GM21528 (cell line): ENCODE measurements around the gene CIPC.

Experiments used
- ATAC-seq: cut with Tn5 transposase; IDR thresholded peaks from one replicate; pipeline ENCODE4 v1.9.1; 2021; ENCODE audit warnings: mild to moderate bottlenecking, moderate library complexity; ENCODE audit not compliant: unreplicated experiment, low FRiP score

CIPC gene

DNA sequence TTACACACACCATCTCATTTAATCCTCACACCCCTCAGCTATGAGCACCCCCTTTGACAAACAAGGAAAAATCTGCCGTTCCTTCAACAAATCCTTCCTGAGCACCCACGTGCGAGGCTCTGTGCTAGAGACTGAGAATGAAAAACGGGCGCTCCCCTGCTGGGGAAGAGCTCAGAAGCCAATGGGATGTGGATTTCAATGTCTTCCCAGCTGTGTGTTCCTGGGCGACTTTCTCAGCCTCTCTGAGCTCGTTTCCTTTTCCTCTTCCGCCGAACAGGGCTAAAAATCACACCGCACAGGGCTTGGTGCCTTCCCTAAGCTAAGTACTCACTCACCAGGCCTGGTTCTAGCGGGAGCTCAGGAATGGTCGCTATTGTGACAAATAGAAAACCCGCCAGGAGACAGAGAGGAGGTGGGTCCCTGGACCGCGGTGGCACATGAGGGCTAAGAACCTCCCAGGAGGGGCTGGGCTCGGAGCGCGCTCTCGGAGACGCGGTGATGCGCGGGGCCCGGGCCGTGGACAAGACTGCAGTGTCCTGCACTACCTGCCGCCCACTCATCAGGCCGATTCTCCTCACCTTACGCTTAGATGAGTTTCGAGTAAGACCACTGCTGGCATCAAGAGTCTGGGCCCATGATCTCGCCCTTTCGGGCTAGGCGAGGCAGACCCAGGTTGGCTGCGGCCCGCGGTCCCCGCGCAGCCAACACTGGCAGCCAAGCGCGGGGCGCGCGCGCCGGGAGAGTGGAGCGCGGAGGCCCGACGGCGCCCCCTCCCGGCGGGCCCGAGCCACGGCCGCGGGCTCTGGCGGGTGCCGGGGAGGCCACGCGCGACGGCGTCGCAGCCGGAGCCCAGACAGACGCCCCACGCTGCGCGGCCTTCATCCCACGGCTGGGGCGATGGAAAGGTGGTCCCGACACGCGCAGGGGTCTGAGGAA, 26.6 kb downstream of the CIPC start:
- ATAC-seq = no peak

DNA sequence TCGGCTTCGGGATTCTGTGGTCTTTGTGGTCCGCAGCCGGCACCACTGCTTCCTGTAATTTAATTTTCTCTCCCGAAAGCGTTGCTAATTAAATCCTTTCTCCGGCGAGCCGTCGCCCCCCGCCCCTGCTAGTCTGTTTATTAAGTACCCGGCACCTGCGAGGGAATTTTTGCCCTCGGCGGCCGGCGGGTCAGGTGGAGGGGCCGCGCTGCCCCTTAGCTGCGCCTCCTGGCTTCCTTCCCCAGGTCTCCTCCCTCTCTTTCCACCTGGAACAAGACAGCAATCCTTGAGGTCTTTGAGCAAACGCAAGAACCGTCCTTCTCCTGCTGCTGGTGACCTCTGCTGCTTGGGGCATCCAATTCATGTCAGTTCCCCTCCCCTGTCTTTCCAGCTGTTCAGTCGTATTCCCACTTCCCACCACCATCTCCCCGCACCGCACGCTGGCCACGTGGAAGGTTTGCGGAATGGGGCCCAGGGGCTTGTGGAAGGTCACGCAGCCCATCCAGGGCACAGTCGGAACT, 27.3 kb downstream of the CIPC start:
- ATAC-seq = no peak

DNA sequence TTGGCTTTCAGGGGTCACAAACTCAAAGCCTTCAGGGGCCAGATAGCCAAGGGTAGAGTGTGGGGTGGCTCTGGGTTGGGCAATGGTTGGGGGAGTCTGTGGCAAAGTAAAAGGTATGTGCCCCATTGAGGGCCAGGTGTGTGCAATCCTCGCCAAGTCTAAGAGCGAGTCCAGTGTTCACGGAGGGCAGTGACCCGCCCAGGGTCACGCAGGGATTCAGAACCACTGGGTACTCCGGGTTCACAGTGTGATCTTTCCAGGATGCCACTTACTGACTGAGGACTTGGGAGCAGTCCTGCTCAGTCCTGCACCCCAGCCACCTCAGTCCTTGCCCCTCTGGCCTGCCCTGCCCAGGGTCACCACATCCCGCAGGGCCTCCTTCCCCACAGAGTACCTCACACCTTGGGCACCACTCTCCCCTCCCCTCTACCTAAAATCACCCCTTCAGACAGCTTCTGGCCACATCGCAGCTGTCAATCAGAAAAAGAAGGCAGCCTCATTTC, 27.8 kb downstream of the CIPC start:
- no peak for ATAC-seq

DNA sequence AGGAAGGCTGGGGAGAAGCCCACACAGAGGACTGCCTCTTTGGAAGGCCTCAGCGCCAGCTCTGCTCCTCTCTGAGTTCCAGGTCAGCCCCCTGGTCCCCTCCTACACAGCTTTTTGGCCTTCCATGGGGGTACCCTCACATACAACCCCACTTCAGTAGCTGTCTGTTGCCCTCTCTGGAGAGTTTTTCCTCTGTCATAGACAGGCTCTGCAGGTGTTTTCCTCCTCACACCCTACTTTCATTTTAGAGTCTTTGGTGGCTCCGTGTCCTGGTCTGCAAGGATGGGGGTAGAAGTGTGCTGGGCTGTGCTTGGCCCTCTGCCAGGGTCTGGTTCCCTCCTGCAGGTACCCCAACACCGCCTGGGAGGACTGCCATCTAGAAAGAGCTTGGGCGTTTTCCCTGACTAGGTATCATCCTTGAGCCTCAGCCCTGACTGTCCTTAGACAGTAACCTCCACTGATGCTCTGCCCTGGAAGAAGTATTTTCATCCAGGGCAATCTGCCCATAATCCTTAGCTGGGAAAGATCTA, 28.5 kb downstream of the CIPC start:
- ATAC-seq = no peak

DNA sequence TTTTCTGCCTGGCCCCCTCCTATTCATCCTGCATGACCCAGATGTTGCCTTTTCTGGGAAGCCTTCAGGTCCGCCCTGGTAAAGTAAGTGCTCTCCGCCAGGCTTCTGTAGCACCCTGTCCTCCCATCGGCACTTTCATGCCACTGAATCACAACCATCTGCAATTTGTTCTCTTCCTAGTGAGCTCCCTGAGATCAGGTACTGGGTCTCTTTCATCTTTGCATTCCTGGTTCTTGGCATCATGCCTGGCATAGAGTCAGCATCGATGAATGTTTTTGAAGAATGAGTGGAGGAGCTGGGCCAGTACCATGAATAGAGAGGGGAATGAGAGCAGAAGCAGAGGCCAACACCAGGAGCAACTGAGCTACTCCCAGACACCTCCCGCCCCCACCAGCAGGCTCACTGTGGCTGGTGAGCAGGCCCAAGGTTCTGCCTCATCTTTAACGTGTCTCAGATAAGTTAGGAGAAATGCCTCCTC, 30.4 kb downstream of the CIPC start:
- ATAC-seq = no peak

DNA sequence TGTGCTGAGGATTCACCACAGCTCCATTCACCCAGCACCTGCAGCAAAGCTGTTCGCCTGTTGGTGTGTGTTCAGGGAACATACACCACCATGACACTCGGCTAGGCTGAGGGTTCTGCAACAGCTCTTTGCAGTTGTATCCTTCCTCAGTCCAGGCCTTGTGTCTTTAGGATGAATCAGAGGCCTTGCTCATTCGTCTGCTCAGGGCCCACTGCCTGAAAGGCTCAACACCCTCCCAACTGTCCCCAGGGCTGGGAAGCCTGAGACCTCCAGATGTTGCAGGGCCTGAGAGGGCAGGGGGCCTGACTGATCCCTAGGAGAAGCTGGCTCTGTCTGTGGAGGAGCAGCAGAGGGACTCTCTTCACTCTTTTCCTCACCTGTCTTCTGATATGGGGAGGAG, 32.3 kb downstream of the CIPC start:
- no peak for ATAC-seq

DNA sequence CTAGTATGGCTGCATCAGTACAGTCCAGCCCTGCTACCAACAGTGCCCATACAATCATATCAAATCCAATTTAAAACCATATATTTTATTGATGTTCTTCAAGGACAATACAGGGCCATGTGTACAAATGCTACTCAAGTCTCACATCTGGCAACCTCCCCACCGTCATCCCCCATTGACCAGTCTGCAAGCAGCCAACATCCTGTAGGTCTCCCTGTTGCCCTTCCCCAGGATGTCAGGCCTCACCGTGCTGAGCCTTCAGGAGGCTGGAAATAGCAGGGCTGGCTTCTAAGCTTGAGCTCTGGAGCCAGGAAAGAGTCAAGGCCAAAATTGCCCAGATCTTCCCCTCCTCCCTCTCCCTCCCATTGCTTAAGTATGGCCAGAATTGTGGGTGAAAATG, 33.1 kb downstream of the CIPC start:
- ATAC-seq = no peak

DNA sequence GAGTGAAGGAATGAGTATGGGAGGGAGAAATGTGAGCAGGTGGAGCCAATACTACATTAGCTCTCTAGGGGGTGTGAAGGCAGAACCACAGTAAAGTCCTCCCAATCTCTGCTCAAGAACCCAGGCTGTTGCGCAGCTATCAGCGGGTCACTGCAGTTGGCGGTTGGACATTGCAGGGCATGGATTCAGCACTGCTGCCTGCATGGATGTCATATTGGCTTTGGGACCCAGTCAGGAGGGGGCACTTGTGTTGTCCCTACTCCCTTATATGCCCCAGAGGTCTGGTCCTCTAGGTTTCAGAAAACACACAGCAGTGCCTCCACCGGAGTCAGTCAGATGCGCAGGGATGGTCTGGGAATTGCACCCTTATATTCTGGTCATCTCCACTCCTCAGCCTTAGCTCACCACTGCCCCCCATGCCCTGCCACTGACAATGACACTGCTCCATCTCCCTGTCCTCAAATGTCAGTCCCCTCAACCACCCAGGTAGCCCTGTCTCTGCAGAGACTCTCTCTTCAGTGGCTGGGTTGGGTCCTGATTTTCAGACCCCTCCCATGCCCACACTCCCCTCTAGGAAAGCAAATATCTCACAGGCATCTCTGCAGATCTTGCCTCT, 33.9 kb downstream of the CIPC start:
- no peak for ATAC-seq

DNA sequence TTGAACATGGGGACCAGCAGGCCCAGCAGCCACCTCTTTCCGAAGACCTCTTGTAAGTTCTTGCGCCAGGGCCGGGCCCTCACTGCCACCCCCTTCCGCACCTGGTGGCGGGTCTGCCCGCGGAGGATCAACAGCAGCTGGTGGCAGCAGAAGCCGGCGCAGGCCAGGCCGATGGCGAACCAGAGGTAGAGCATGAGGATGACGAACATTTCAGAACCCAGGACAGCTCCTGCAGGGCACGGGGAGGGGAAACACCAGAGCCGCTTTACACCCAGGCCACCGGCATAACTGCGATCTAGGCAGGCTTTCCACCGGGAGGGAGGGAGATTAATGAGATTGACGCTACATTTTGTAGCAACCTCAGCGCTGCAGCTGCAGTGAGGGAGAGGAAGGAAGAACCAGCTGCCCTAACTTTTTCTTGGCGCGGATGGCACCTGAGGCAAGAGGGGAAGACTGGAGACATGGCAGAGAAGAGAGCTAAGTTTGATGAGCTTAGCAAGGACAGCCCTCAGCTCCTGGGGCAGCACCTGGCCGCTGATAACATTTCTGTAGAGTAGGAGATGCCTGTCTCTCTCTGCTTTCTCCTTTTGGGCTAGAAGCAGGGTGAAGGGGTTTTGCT, 35.8 kb downstream of the CIPC start:
- no peak for ATAC-seq

DNA sequence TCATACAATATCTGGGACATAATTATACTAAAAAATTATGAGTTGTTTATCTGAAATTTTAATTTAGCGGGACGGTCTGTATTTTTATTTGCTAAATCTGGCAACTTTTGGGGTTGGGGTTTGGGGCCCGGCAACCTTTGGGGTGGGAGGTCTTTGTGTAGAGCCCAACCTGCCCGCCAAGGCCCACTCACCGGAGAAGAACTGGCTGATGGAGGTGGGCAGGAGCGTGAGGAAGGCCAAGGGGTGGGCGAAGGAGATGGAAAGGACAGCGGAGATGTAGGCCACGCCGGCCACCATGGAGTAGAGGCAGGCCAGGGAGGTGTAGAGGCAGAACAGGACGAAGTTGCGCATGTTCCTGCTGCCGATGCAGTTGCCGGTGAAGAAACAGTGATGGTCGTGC, 41.0 kb downstream of the CIPC start:
- ATAC-seq = no peak

DNA sequence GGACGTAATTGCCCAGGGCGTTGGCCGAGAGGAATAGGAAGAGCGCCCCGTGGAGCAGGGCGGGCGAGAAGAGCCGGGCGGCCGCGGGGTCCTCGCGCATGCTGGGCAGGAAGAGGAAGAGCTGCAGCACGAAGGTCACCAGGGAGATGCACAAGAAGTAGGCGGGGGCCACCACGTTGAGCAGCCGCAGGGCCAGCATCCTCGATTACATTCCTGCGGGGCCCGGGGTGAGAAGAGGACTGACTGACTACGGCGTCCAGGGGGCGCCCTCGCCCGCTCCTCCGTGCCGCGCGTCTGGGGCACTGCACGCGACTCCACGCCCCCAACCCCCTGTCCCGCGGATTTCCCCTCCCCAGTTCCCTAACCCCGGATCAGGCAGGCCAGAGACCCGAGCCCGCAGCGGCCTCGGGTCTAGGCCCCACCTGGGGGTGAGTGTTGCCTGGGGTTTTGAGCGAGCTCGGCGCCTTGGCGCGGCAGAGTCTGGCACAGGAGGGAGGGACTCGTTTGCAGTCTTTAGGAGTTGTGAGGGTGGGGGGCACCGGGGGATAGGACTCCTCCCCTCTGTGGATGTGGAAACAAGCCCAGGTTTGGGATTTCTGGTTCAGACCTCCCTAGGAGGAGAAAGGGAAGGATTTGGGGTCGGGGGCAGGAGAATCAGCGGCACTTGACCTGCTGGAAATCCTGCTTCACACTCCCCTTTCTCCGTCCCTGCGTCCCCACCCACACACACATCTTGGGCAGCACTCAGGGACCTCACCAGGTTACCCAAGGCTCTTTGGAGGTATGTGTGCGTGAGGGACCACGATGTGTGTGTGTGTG, 41.7 kb downstream of the CIPC start:
- no peak for ATAC-seq

DNA sequence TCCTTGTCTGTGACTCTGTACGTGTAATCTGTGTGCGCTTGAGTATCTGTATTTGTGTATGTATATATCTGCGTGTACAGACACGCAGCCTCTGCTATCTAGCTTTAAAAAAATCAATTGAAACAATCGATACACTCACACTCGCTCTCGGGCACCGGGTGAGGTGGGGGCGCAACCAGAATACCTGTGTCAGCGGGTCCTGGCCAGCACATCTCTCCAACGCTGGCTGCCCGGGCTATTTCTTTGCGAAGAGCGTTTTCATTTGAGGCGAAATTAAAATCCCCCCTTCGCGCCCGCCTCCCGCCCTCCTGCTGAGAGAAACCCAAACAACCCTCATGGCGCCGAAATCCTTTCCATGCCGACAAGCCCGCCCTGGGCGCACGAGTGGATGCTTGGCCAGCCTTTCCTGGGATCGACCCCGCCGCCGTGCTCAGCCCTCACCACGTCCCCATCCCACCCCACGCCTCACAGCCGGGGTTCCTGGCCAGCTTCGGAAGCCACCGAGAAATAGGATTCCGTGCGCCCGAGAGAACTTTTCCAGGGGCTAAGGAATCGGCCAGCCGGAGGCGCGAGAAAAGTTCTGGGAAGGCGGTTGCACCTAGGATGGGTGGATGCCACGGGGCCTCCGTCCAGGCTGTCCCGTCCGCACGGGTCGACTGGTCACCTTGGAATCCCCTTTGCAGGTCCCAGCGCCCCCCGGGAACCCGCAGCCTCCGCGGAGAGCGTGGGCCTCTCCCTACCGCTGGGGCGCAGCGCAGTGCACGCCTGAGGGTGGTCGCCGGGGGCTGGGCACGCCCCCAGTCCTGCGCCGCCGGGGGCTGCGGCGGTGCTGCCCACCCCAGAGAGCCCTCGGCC, 42.5 kb downstream of the CIPC start:
- no peak for ATAC-seq

DNA sequence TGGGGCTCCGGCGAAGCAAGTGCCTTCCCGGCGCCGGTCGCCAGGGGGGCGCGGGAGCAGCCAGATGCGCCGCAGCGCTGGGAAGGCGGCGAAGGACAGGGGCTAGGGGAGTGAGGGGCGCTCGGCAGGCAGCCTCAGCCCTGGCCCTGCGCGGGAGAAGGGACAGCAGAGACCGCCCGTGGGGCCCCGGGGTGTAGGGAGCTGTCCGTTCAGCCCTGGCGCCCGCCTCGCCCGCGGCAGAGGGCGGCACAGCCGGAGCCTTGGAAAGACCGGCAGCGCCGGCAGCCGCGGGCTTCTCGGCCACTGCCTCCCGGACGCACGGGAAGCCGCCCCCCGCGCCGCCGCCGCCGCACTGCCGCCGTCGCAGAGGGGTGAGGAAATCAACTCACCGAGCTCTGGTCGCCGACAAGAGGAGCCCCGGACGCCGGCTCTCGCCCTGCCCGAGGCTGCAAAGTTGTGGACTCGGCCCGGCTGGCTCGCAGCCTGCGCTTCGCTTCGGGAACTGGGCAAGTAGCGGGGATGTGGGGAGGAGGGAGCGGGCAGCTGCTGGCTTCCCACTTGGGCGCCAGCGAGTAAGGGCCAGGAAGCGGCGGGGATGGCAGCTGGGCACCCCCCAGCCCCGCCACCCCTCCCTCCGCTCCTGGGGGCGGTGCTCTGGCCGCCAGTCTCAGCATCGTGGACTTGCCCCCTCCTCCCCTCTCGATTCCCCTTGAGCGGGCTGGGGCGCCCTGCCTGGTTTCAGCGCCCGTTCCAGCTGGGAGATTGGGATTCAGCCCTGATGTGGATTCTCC, 43.4 kb downstream of the CIPC start, which contains the start of gene ZDHHC22:
Gene ZDHHC22 (minus strand): TSS at position 578 of the 791 bp plus-strand sequence. CDS start 2,053 bp downstream, outside the sequence.
- no peak for ATAC-seq

DNA sequence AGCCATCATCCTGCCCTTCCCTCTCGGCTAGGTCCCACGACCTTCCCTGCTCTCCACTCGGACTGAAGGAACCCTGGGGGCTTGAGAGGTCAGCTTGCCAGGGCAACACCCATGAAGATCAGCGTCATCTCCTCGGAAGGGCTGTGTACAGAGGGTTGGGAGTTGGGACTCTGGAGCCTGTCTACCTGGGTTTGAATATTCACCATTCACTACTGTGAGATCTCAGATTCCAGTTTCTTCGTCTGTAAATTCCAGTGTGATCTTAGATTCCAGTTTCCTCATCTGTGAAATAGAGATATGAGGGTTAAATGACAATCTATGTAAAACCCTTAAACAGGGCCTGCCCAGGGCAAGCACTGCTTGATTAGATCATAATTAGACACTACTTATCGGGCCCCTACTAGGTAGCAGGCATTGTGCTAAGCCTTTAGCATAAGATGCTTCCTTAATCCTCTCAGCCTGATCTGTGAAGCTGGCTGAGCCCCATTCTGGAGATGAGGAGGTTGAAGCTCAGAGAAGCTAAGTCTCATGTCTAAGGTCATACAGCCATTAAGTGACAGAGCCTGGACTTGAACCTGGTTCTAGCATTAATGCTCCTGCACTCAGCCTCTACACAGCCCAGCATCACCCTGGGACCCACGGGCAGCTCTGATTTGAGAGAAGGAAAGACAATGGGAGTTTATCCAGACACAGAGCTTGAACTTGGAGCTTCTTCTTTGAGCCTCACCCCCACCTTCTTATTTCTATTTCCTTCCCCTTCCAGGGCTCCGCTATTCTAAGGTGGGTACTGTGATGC, 44.1 kb downstream of the CIPC start:
- no peak for ATAC-seq

DNA sequence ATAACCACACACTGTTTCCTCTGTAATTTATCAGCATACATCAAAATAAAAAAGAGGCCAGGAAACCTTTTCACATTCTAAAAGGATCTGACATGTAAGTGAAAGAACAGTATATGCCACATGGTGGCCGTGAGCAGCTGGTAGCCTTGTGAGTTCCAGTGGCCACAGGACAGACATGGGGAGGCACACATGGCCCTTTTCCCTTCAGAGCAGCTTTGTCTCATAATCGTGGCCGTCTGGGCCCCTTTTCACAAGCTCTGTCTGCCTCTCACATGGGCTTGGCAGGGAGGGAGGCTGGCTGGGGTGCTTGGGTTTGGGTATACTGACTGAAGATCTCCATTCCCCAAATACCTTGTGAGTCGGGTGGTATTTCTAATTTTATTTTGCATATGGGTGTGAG, 45.0 kb downstream of the CIPC start:
- ATAC-seq = no peak

DNA sequence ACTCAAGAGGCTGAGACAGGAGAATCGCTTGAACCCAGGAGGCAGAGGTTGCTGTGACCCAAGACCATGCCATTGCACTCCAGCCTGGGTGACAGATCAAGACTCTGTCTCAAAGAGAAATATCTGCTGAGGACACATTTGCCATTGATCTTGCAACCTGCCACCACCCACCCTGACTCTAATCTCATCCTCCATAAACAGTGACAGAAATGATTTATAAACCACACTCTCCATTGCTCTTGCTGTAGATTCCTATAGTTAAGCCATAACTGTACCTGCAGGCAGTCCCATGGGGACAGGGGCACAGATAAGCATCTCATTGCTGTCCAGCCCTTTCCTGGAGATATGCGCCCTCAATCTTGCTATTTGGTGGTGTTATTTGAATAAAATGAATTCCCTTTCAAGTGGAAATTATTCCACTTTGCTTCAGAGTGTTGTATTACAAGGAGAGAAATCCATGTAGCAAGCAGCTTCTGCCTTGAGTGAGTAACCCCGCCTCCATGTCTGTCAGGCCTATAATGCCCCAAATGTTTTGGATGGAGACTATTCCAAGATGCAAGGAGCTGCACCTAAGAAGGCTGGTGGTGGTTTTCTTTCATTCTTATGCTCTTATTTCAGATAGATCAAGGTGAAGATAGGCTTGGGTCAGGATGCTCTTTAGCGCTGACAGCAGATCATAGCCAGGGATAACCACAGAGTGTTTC, 46.5 kb downstream of the CIPC start:
- ATAC-seq = no peak
